Mucosa of descending colon (tissue), 3 donors: ENCODE results near the gene CEP128. TPM values are rescaled to one million over a fixed set of nuclear protein-coding genes. Genes with fewer than 3 reads are reported as not detected.

ENCODE experiments used
- ATAC-seq: fragments of 200-7000 bp; cut with Tn5 transposase; one replicate; pipeline ENCODE4 v1.9.1; 2020; ENCODE audit warnings: mild to moderate bottlenecking, moderate library complexity
- DNase-seq, 3 donors: peaks; one replicate each; pipeline ENCODE4 v3.0.0-alpha.2; 2020
- H3K36me3 ChIP-seq: fragments of 200-600 bp; one replicate; pipeline ENCODE4 v1.8.0; 2021; ENCODE audit warnings: low read depth, mild to moderate bottlenecking
- H3K4me1 ChIP-seq: fragments of 200-600 bp; one replicate; pipeline ENCODE4 v1.8.0; 2021; ENCODE audit warnings: low read depth, mild to moderate bottlenecking
- H3K4me3 ChIP-seq: fragments of 200-600 bp; one replicate; pipeline ENCODE4 v1.8.0; 2021; ENCODE audit warnings: mild to moderate bottlenecking
- H3K9me3 ChIP-seq: fragments of 200-600 bp; one replicate; pipeline ENCODE4 v1.8.0; 2021; ENCODE audit warnings: mild to moderate bottlenecking
- intact Hi-C, 2 donors: fragments of 100-400 bp; cut with DNase I in 1 of 2; cut with micrococcal nuclease in 1 of 2; formaldehyde crosslinking; loops; one replicate each; pipeline versions ENCODE4 v1.11.0 to v1.11.1; 2022; cut with DNase I, micrococcal nuclease
- total RNA-seq, 3 donors: library from RNA; stranded (reverse); fragmentation: NEBNext Ultra II Directional in 2 of 3; extraction: Animal tissue kit (Norgen Biotek cat#: 25700) in 2 of 3; gene quantifications; one replicate each; pipeline versions ENCODE4 v1.2.1 to v1.2.4, GENCODE V29; 2021 to 2023
- TF ChIP-seq, protein P1 (sequence below): fragments of 200-600 bp; IDR thresholded peaks from one replicate; pipeline ENCODE4 v1.8.0; 2022; ENCODE audit warnings: antibody characterized with exemption, mild to moderate bottlenecking
- donor health status: DM: no; HTN: no; CAD: no; lungs with moderate emphysema.
- donor health status: DM: no; HTN: no; CAD: no.
- donor health status: DM: no; HTN: yes; CAD: no.

CEP128 gene
- total RNA-seq, 3 donors from 2014 or later: 5.0 to 10.0 (median 9.3) TPM

DNA sequence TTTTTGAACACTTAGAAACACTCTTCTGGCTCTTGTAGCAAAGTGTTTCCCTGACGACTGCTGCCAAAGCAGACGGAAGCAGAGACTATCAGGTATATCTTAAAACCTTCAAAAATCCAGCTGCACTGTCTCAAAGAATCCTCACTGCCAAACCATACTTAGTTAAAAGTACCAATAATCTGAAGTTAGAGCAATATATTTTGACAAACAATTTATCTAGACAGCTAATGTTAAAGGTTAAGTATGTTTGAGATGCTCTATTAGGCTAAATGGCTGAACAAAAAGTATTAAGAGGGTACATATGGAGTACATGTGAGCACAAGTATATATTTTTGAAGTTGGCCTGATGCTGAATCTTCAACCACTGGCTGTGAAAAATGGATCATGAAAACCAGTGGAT, 398.3 kb downstream of the CEP128 start:
- H3K9me3 ChIP-seq: peaks cover 13% of the 10 kb centered on the region
- DNase-seq: no peak
- ATAC-seq: no peak
- intact Hi-C loops: no loop called here
- no peaks in the 10 kb centered on the region for H3K36me3 ChIP-seq
- no peaks in the 10 kb centered on the region for H3K4me1 ChIP-seq
- H3K4me3 ChIP-seq: no peak overlapping the region
- TF ChIP-seq, protein P1, sequence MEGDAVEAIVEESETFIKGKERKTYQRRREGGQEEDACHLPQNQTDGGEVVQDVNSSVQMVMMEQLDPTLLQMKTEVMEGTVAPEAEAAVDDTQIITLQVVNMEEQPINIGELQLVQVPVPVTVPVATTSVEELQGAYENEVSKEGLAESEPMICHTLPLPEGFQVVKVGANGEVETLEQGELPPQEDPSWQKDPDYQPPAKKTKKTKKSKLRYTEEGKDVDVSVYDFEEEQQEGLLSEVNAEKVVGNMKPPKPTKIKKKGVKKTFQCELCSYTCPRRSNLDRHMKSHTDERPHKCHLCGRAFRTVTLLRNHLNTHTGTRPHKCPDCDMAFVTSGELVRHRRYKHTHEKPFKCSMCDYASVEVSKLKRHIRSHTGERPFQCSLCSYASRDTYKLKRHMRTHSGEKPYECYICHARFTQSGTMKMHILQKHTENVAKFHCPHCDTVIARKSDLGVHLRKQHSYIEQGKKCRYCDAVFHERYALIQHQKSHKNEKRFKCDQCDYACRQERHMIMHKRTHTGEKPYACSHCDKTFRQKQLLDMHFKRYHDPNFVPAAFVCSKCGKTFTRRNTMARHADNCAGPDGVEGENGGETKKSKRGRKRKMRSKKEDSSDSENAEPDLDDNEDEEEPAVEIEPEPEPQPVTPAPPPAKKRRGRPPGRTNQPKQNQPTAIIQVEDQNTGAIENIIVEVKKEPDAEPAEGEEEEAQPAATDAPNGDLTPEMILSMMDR: no peak

DNA sequence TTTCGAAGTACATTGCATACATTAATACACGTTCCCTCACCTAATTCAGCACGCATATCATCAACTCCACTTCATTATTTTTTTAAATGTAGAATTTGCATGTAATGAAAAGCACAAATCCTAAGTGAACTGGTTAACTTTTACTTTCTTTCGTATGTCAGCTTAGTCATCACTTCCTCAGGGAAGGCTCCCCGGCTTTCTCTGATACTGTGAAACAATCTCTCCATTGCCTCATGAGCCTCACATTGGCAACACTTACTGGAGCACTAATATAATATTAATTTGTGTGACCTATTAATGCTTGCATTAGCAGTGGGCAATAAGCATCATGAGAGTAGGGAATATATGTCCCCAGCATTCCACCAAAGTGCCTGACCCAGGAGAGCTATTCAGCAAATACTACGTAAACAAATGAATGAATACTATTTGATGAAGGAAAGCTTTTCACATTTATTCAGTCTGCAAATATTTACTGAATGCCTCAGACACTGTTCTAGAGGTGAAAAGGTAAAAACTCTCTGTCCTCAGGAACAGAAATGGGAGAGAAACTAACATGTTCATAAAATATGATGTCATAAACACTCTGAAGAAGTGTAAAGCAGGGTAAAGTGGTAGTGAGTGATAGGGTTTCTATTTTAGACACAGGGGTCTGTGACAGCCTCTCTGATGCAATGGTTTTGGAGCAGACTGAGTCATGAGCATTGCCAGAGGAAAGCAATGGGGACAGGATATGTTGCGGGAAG, 402.7 kb downstream of the CEP128 start:
- Histone ChIP-seq H3K9me3 (peaks cover 13% of the 10 kb centered on the region), H3K36me3 (no peaks in the 10 kb centered on the region), H3K4me3 (no peak overlapping the region), H3K4me1 (no peaks in the 10 kb centered on the region)
- intact Hi-C loops: no loop called here
- ATAC-seq (no peak), DNase-seq (no peak)
- TF ChIP-seq, protein P1: no peak

DNA sequence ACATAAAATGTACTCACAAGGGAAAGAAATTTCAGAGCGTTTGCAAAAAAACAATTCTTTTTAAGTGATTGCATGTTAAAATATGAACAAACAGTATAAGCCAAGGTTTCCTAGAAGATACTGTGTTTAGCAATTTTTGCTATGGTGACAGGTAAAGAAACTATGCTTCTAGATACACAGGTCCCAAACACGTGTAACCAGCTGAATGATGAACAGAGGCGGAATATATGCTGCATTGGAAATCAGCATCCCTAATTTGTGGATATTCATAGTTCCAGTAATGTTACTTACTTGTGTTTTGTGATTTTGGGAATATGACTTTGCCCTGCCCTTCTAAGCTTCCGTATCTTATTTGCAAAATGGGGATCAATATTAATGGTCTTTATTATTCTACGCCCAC, 403.9 kb downstream of the CEP128 start:
- ATAC-seq (no peak), DNase-seq (no peak)
- H3K4me3 ChIP-seq: no peak overlapping the region
- peaks cover 13% of the 10 kb centered on the region for H3K9me3 ChIP-seq
- H3K4me1 ChIP-seq: no peaks in the 10 kb centered on the region
- TF ChIP-seq, protein P1: no peak
- no peaks in the 10 kb centered on the region for H3K36me3 ChIP-seq
- intact Hi-C loops: no loop called here

DNA sequence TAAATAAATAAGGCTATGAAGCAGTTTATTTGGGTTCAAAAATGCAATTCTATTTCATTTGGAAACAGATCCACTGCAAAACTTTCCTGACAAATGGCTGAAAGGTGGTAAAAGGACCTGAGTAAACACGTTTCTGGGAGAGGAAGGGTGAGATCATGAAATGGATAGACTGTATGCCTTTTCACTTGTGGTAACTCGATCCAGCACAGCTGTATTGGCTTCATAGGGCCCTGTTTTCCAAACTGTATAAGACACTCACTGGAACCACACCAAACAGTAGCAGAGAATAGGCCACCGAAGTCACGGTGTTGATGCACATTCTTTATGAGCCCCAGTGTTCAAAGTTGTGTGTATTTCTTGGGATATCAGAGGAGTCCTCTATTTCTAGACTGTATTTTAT, 405.1 kb downstream of the CEP128 start:
- H3K36me3 ChIP-seq: no peaks in the 10 kb centered on the region
- H3K4me1 ChIP-seq: no peaks in the 10 kb centered on the region
- H3K9me3 ChIP-seq: peaks cover 13% of the 10 kb centered on the region
- H3K4me3 ChIP-seq: no peak overlapping the region
- DNase-seq (no peak), ATAC-seq (no peak)
- intact Hi-C loops: no loop called here
- TF ChIP-seq, protein P1: no peak

DNA sequence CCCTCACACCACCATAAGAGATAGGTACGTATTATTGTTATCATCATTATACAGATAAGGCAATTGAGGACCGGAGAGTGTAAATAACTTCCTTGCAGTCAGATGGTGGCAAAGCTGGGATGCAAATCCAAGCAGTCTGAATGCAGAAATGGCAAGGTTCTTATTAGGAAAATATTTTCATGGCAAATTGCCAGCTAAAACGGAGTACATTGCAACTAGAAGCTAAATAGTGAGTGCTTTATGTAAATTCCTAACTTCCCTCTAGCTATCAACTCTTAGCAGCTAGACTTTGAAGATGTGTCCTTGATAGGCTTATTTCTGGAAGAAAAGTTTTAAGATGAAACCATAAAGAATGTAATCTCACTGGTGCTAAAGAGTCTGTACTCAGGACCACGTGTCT, 406.4 kb downstream of the CEP128 start:
- intact Hi-C loops: no loop called here
- Histone ChIP-seq H3K4me1 (no peaks in the 10 kb centered on the region), H3K4me3 (no peak overlapping the region), H3K36me3 (no peaks in the 10 kb centered on the region), H3K9me3 (peaks cover 5% of the 10 kb centered on the region)
- DNase-seq (no peak), ATAC-seq (no peak)
- TF ChIP-seq, protein P1: no peak
